SKM-1 treated with dmso at 0.1 percent for 144 hours (cell line): Measurements from ENCODE around the gene DNAH9.

Source experiments
- DNase-seq: peaks from one replicate; lab custom pipeline; 2025; ENCODE audit not compliant: unreplicated experiment; lab: John Stamatoyannopoulos, UW

Gene DNAH9

GRCh38 chr17:11836508-11836907 is 238.2 kb downstream of the DNAH9 start:
- DNase-seq = no peak

DNA sequence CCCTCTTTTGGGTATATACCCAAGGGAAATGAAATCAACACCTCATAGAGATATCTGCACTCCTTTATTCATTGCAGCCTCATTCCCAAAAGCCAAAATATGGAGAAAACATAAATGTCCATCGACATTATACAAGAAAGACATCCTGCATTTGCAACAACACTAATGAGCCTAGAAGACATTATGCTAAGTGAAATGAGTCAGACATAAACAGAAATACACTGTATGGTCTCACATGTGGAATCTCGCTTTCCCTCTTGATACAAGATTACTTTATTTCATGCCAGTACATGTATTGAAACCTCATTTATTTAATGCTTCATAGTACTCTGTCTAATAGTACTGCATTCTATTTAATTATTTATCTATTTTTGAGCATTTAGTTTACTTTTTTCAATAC is 241.8 kb downstream of the DNAH9 start:
- DNase-seq = no peak

DNA sequence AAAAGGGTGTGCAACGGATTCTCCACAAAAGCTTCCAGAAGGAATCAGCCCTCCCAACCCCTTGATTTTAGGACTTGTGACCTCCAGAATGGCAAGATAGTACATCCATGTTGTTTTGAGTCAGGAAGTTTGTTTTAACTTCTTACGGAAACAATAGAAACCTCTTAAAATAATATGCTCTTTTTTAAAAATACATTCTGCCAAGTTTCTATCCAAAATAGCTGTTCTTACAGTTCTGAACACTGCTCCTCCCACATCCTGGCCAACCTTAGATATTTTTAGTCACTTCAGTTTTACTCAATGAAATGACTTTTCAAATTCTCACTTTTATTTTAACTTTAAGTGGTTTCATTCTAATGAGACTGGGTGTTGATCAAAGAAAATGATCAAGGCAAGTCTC is 242.6 kb downstream of the DNAH9 start:
- DNase-seq = no peak

DNA sequence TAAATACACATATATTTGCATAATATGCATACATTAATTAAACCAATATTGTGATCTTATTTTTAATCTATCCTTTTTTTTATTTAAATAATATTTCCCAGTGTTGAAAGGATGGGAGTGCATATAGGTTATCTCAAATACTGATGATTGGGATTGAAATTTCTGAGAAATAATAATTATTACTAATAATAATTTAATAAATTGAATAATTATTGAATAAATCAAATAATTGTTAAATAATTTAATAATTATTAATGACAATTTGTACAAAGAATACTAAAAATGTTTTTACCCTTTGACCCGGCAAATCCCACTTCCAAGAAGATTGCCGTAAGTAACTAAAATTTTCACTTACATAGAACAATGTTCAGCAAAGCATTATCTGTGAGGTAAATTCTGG is 250.1 kb downstream of the DNAH9 start:
- DNase-seq = no peak

DNA sequence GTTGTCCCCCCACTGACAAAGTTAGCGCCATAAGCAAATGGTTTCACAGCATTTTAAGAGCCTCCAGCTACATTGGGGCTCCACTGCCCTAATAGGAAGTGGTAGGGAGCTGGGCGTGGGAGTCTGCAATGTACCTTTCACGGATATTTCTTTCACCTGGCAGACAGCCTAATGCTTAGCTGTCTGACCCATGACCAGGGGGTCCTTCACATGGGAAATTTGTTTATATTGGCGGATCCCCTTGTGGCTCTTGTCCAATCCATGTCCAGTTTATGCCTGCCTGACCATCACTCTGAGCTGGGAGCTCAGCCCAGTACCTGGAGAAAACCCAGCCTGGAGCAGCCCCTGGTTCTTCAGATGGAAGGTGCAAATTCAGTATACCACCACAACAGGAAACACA is 254.0 kb downstream of the DNAH9 start:
- no peak for DNase-seq

DNA sequence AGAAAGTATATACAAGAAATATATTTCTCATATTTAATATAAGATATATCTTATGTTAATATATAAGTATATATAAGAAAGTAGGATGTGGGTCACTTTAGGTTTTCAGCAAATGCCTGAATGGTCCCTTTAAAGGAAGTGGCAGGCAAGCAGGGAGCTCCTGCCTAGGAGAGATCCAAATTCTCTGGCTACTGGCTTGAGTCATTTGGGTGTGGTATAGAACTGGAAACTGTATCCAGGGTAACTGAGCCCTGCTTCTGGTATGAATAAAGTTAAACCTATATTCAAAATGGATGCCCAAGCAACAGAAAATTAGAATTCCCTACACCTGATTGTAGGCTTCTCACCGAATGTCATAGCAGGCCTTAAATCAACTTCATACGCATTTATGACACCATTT is 254.6 kb downstream of the DNAH9 start:
- DNase-seq = no peak

DNA sequence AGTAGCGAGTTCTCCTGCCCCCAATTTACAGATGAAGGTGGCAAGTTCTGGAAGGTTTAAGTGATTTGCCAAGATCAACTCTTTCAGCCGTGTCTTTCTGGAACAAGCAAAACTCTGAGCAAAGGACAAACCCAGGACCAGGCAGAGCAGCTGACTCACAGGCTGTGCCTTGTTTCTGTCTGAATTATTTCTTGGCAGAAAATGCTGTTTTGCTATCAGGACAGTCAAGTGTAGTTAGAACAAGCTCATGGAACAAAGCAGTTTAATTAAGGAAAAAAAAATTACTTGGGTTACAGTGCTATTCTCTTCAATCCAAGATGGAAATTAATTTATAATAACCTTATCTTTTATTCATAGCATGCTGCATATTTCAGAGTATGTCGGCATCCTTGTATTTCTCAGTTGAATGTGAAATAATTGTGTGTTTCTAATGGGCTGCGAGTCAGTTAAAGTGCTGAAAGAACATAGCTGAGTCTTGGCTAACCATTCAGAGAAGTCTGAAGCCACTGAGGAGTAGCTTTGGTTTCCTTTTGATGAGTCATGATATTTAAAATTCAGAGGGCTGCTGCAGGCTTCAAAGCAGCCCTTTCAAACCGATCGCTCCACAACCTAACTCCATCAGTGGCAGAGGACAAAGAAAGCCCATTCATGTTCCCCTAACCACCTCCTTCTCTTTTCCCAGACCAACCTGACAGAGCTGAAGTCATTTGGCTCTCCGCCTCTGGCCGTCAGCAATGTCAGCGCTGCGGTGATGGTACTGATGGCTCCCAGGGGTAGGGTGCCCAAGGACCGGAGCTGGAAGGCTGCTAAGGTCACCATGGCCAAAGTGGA is 255.3 kb downstream of the DNAH9 start:
- no peak for DNase-seq

- no peak for DNase-seq
Measured at GRCh38 chr17:11855306-11855705, 257.0 kb downstream of the DNAH9 start.

GRCh38 chr17:11857006-11857405 is 258.7 kb downstream of the DNAH9 start:
- no peak for DNase-seq

DNA sequence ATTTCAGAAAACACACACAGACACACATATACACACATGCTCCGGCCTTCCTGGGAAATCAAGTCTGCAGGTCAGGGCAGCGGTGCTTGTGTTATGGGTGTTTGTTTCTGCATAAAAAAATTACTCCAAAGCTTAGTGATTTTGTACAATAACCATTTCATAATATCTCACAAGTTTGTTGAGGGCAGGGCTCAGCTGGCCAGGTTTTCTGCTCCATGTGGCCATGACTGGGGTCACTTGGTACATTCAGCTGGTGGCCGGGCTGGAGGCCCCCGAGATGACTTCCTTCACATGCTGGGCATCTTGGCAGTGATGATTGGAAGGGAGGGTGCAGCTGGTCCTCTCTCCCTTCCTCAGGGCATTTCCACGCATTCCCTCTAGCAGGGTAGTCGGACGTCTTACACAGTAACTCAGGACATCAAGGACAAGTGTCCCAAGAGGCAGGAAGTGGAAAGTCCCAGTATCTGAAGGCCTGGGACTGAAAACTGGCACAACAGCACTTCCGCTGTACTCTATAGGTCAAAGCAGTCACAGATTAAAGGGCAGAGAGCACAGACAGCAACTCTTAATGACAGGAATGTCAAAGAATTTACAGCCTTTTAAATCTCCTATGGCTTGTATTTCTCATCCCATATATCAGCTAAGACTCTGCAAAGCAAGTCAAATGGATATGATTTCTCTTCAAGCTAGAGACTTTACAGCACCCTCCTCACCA is 271.6 kb downstream of the DNAH9 start:
- DNase-seq = no peak

- no peak for DNase-seq
Measured at GRCh38 chr17:11871773-11872172, 273.5 kb downstream of the DNAH9 start.

- DNase-seq = no peak
Measured at GRCh38 chr17:11874756-11875155, 276.5 kb downstream of the DNAH9 start.

GRCh38 chr17:11880714-11881113 is 282.4 kb downstream of the DNAH9 start:
- no peak for DNase-seq

- DNase-seq = no peak
Measured at GRCh38 chr17:11882716-11883115, 284.4 kb downstream of the DNAH9 start.

DNA sequence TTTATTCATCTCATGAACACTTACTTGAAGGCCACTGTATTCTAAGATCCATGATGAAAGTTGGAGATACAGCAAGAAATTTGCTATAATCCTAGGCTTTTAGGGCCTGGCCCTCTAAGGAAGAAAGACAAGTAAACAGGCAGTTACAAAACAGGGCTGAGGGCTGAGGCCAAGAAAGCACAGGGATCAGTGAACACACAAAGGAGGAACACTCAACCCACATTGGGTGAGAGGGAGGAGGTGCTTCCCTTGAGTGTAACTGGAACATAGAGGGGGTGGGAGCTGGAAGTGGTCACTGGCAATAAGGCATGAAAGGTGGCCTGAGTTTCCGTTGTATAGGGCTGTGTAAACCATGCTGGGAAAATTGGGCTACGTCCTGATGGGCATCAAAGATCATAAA is 286.8 kb downstream of the DNAH9 start:
- DNase-seq = no peak

DNA sequence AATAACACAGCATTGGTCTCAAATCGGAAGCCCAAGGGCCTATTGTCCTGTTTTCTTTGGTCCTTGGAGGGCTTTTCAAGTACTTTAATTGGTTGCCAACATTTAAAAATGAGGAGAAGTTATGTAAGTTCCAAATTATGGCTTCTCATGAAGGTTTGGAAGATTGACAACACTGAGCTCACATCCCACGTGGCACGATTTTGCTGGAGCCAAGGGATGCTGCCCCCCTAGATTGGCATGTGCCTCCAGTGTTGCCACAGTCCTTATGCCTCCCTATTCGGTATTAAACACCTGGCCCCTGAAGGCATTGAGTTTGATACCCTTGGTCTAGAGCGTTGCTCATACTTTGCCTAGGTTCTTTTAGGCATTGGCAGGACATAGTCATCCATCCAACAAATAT is 291.0 kb downstream of the DNAH9 start:
- DNase-seq = no peak

GRCh38 chr17:11893862-11894261 is 295.6 kb downstream of the DNAH9 start:
- DNase-seq = no peak

DNA sequence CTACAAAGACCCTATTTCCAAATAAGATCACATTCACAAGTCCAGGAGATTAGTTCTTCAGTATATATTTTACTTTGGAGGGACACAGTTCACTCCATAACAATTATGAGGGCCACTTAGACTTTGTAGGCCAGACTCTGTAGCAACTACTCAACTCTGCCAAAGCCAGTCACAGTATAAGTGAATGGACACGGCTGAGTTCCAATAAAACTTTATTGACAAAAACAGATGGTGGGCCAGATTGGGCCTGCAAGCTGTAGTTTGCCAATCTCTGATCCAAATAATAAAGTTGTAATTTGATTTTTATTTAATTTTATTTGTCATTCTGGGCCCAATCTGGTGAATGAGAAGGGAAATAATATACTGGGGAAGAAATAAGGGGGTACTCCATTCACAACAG is 297.9 kb downstream of the DNAH9 start:
- DNase-seq = no peak

DNA sequence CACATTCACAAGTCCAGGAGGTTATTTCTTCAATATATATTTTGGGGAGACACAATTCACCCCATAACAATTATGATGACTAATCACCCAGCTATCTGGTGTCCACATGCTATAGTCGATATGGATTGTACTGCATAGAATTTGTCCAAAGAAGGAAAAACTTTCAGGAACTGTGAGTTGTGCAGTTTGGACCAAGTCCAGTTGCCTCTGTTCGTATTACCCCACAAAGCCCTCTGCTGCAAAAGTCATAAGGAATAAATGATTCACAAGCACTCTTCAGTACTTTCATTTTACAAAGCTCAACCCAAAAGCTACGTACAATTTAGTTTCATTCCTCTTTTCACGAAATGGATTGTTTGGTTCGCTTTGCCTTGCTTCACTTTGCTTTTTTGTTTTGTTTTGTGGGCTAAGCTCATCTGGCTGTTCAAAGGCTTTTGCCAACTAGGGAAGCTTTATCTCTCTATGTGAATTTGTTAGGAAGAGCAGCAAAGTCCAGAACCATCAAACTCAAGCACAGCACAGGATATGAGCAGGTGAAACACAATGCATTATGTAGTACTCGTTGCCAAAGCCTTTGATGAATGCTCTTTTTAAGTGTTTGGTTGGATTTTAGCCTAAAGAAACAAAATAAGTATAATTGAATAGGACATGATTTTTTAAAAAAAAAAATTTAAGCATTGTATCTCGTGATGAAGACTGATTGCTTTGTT is 300.4 kb downstream of the DNAH9 start:
- no peak for DNase-seq

GRCh38 chr17:11899537-11899942 is 301.3 kb downstream of the DNAH9 start:
- no peak for DNase-seq

GRCh38 chr17:11900041-11900476 is 301.8 kb downstream of the DNAH9 start:
- DNase-seq = no peak

DNA sequence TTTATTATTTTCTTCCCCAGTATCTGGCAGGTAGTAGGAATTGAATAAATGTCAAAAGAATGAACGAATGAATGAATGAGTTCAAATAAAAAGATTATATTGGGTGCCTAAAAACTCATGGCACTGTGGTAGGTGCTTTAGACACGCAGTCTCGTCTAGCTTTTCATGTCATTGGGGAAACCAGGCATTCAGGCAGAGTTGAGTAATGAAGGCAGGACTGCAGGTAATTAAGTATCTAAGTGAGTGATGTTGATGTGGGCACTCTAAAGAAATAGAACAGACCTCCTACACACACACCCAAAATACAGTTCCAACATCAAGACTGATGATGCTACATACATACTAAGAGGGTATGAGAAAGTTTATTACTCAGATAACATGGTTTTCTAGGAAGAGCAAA is 302.4 kb downstream of the DNAH9 start:
- DNase-seq = no peak
